Cardiac muscle cell (in vitro differentiated cells and primary cell): ENCODE measurements around the gene GAPVD1. TPM values are rescaled to one million over a fixed set of nuclear protein-coding genes. Genes with fewer than 3 reads are reported as not detected.

Experiments used
- DNase-seq, 2 donors: peaks; one replicate each; pipeline versions ENCODE4 v3.0.0 to v3.0.0-alpha.2; 2010 to 2017; ENCODE audit warnings: low read depth in 1 of 2, low spot score in 1 of 2
- H3K27ac ChIP-seq: fragments of 200-600 bp; sonication (generic); 2 replicates; pipeline ENCODE4 v1.5.1; 2016
- H3K27me3 ChIP-seq: fragments of 200-600 bp; sonication (generic); 2 replicates; pipeline ENCODE4 v1.6.0; 2016; ENCODE audit warnings: control low read depth
- H3K36me3 ChIP-seq: fragments of 200-600 bp; sonication (generic); 2 replicates; pipeline ENCODE4 v1.5.1; 2016; ENCODE audit warnings: control low read depth
- H3K4me1 ChIP-seq: fragments of 200-600 bp; sonication (generic); 2 replicates; pipeline ENCODE4 v1.8.1; 2017; ENCODE audit warnings: low read depth, mild to moderate bottlenecking, mixed run types
- H3K4me3 ChIP-seq: fragments of 200-600 bp; sonication (generic); 2 replicates; pipeline ENCODE4 v1.5.1; 2016; ENCODE audit warnings: mild to moderate bottlenecking
- H3K9me3 ChIP-seq: fragments of 200-600 bp; sonication (generic); 2 replicates; pipeline ENCODE4 v1.5.1; 2017; ENCODE audit warnings: low read depth, mild to moderate bottlenecking, control low read depth
- polyA plus RNA-seq: library from polyadenylated mRNA; unstranded; fragments of >200 nt; fragmentation: Nextera tagmentation; extraction: Ambion mirVana; gene quantifications from 2 replicates; pipeline ENCODE4 v1.2.1, GENCODE V29; 2016
- total RNA-seq: library from RNA; depleted of rRNA; stranded (reverse); fragments of >200 nt; gene quantifications from 2 replicates; pipeline ENCODE4 v1.2.3, GENCODE V29; 2016
- TF ChIP-seq, protein P1 (sequence below): IDR thresholded peaks from 2 replicates; pipeline ENCODE4 v1.5.1; 2012; ENCODE audit warnings: low read depth, mild to moderate bottlenecking, low read length

GAPVD1 gene
- total and polyA plus RNA-seq, 2 experiments from 2014 or later = 34.2 to 39.3 TPM

GRCh38 chr9:125410522-125410894 lies 148.9 kb downstream of the GAPVD1 start:
- Histone ChIP-seq H3K4me1 (peaks cover 5% of the 10 kb centered on the region), H3K4me3 (no peak overlapping the region), H3K27ac (no peak overlapping the region), H3K9me3 (no peaks in the 10 kb centered on the region), H3K36me3 (no peaks in the 10 kb centered on the region), H3K27me3 (no peaks in the 10 kb centered on the region)
- TF ChIP-seq, protein P1, sequence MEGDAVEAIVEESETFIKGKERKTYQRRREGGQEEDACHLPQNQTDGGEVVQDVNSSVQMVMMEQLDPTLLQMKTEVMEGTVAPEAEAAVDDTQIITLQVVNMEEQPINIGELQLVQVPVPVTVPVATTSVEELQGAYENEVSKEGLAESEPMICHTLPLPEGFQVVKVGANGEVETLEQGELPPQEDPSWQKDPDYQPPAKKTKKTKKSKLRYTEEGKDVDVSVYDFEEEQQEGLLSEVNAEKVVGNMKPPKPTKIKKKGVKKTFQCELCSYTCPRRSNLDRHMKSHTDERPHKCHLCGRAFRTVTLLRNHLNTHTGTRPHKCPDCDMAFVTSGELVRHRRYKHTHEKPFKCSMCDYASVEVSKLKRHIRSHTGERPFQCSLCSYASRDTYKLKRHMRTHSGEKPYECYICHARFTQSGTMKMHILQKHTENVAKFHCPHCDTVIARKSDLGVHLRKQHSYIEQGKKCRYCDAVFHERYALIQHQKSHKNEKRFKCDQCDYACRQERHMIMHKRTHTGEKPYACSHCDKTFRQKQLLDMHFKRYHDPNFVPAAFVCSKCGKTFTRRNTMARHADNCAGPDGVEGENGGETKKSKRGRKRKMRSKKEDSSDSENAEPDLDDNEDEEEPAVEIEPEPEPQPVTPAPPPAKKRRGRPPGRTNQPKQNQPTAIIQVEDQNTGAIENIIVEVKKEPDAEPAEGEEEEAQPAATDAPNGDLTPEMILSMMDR = no peak
- DNase-seq = no peak

- no peak for DNase-seq
- no peaks in the 10 kb centered on the region for H3K36me3 ChIP-seq
- H3K4me1 ChIP-seq = peaks cover 5% of the 10 kb centered on the region
- no peak overlapping the region for H3K27ac ChIP-seq
- no peaks in the 10 kb centered on the region for H3K27me3 ChIP-seq
- H3K9me3 ChIP-seq = no peaks in the 10 kb centered on the region
- TF ChIP-seq, protein P1 = no peak
- no peak overlapping the region for H3K4me3 ChIP-seq
Measured at GRCh38 chr9:125411171-125411756, 149.6 kb downstream of the GAPVD1 start.

DNA sequence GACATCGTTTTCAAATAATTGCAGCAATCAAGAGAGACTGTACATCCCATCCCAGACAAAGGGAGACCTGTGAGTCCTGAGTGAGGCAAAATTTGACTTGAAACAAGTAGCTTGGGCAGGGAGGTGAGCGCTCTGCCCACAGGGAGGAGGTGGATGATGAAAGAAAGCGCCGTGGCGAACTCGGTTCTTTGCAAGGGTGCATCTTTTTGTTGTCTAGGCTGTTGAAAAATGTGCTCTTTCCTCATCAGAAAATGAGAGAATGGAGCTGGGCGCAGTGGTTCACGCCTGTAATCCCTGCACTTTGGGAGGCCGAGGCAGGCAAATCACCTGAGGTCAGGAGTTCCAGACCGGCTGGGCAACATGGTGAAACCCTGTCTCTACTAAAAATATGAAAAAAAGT lies 150.5 kb downstream of the GAPVD1 start:
- TF ChIP-seq, protein P1 = no peak
- DNase-seq = no peak
- Histone ChIP-seq H3K27me3 (no peaks in the 10 kb centered on the region), H3K27ac (no peak overlapping the region), H3K4me3 (no peak overlapping the region), H3K36me3 (no peaks in the 10 kb centered on the region), H3K9me3 (no peaks in the 10 kb centered on the region), H3K4me1 (peaks cover 5% of the 10 kb centered on the region)

- H3K9me3 ChIP-seq = no peaks in the 10 kb centered on the region
- TF ChIP-seq, protein P1 = no peak
- no peaks in the 10 kb centered on the region for H3K36me3 ChIP-seq
- H3K4me3 ChIP-seq = no peak overlapping the region
- H3K27ac ChIP-seq = no peak overlapping the region
- peaks cover 2% of the 10 kb centered on the region for H3K4me1 ChIP-seq
- H3K27me3 ChIP-seq = no peaks in the 10 kb centered on the region
- no peak for DNase-seq
Measured at GRCh38 chr9:125413579-125413978, 152.0 kb downstream of the GAPVD1 start.

- no peaks in the 10 kb centered on the region for H3K4me1 ChIP-seq
- H3K27me3 ChIP-seq = no peaks in the 10 kb centered on the region
- H3K27ac ChIP-seq = peak overlapping the region; percentile 69
- no peak for DNase-seq
- TF ChIP-seq, protein P1 = no peak
- H3K9me3 ChIP-seq = no peaks in the 10 kb centered on the region
- no peaks in the 10 kb centered on the region for H3K36me3 ChIP-seq
- no peak overlapping the region for H3K4me3 ChIP-seq
Measured at GRCh38 chr9:125415583-125416460, 154.2 kb downstream of the GAPVD1 start.
